Smooth muscle cell (in vitro differentiated cells): ENCODE measurements around the gene ZBTB34. TPM values are rescaled to one million over a fixed set of nuclear protein-coding genes. Genes with fewer than 3 reads are reported as not detected.

Source experiments
- DNase-seq: peaks from one replicate; lab custom pipeline; 2025; ENCODE audit not compliant: unreplicated experiment; lab: John Stamatoyannopoulos, UW
- H2AFZ ChIP-seq: fragments of 200-600 bp; sonication (generic); 2 replicates; pipeline ENCODE4 v1.6.0; 2016; ENCODE audit warnings: antibody characterized with exemption, low read depth, mild to moderate bottlenecking
- H3F3A ChIP-seq: fragments of 200-600 bp; sonication (generic); 2 replicates; pipeline ENCODE4 v1.6.0; 2017; ENCODE audit warnings: antibody characterized with exemption, low read depth
- H3K27ac ChIP-seq: fragments of 200-600 bp; sonication (generic); 2 replicates; pipeline ENCODE4 v1.5.1; 2016; ENCODE audit warnings: low read depth, mild to moderate bottlenecking
- H3K27me3 ChIP-seq: fragments of 200-600 bp; sonication (generic); 2 replicates; pipeline ENCODE4 v1.6.1; 2016; ENCODE audit warnings: low read depth, mild to moderate bottlenecking
- H3K36me3 ChIP-seq: fragments of 200-600 bp; sonication (generic); 2 replicates; pipeline ENCODE4 v1.5.1; 2016; ENCODE audit warnings: low read depth
- H3K4me1 ChIP-seq: fragments of 200-600 bp; sonication (generic); 2 replicates; pipeline ENCODE4 v1.5.1; 2016; ENCODE audit warnings: low read depth
- H3K4me2 ChIP-seq: fragments of 200-600 bp; sonication (generic); 2 replicates; pipeline ENCODE4 v1.6.0; 2016; ENCODE audit warnings: mild to moderate bottlenecking
- H3K4me3 ChIP-seq: fragments of 200-600 bp; sonication (generic); 2 replicates; pipeline ENCODE4 v1.5.1; 2016; ENCODE audit warnings: mild to moderate bottlenecking
- H3K79me2 ChIP-seq: fragments of 200-600 bp; sonication (generic); 2 replicates; pipeline ENCODE4 v1.6.0; 2016; ENCODE audit warnings: low read depth, mild to moderate bottlenecking
- H3K9ac ChIP-seq: fragments of 200-600 bp; sonication (generic); 2 replicates; pipeline ENCODE4 v1.6.0; 2016; ENCODE audit warnings: low read depth
- H3K9me3 ChIP-seq: fragments of 200-600 bp; sonication (generic); replicated peaks from 2 replicates; pipeline ENCODE4 v1.5.1; 2016; ENCODE audit warnings: low read depth
- H4K20me1 ChIP-seq: fragments of 200-600 bp; sonication (generic); 2 replicates; pipeline ENCODE4 v1.6.0; 2016; ENCODE audit warnings: low read depth
- CTCF ChIP-seq: fragments of 200-600 bp; sonication (generic); IDR thresholded peaks from 2 replicates; pipeline ENCODE4 v1.5.1; 2017; ENCODE audit warnings: borderline replicate concordance, mild to moderate bottlenecking, antibody characterized with exemption; ENCODE audit not compliant: insufficient read depth, poor library complexity, severe bottlenecking
- WGBS: methylation state at CpG from one replicate; pipeline ENCODE4 v1.1.7; 2016; ENCODE audit warnings: low lambda C conversion rate; 5-methylcytosine and 5-hydroxymethylcytosine counted together
- polyA plus RNA-seq: library from polyadenylated mRNA; unstranded; fragments of >200 nt; fragmentation: Nextera tagmentation; extraction: Ambion mirVana; gene quantifications from 2 replicates; pipeline ENCODE4 v1.2.1, GENCODE V29; 2016
- total RNA-seq: library from RNA; depleted of rRNA; stranded (reverse); fragments of >200 nt; gene quantifications from 2 replicates; pipeline ENCODE4 v1.2.3, GENCODE V29; 2014

Gene ZBTB34
- total and polyA plus RNA-seq, 2 experiments from 2014 or later, result 6.3 to 17.8 TPM

GRCh38 chr9:126838055-126838811 lies 22.2 kb upstream of the ZBTB34 start:
- 88% methylated on average over 6 of the region's 7 CpGs for WGBS
- Histone ChIP-seq H3K9me3 (no peaks in the 10 kb centered on the region), H3K4me1 (no peaks in the 10 kb centered on the region), H4K20me1 (peaks cover 70% of the 10 kb centered on the region), H3K79me2 (peaks cover 13% of the 10 kb centered on the region), H3K36me3 (no peaks in the 10 kb centered on the region), H3K4me3 (no peak overlapping the region), H3K27ac (no peak overlapping the region), H2AFZ (no peak overlapping the region), H3K9ac (no peak overlapping the region), H3K4me2 (no peak overlapping the region), H3F3A (no peaks in the 10 kb centered on the region), H3K27me3 (no peaks in the 10 kb centered on the region)
- TF ChIP-seq CTCF, result no peak
- no peak for DNase-seq

GRCh38 chr9:126838895-126839294 lies 21.5 kb upstream of the ZBTB34 start:
- no peak overlapping the region for H3K4me2 ChIP-seq
- no peak for TF ChIP-seq CTCF
- H3K36me3 ChIP-seq, result no peaks in the 10 kb centered on the region
- H2AFZ ChIP-seq, result no peak overlapping the region
- H3K27me3 ChIP-seq, result no peaks in the 10 kb centered on the region
- peaks cover 64% of the 10 kb centered on the region for H4K20me1 ChIP-seq
- H3K4me3 ChIP-seq, result no peak overlapping the region
- H3K4me1 ChIP-seq, result no peaks in the 10 kb centered on the region
- H3K9ac ChIP-seq, result no peak overlapping the region
- WGBS, result 97% methylated on average over 12 of the region's 12 CpGs
- H3F3A ChIP-seq, result no peaks in the 10 kb centered on the region
- H3K9me3 ChIP-seq, result no peaks in the 10 kb centered on the region
- H3K27ac ChIP-seq, result no peak overlapping the region
- no peak for DNase-seq
- peaks cover 13% of the 10 kb centered on the region for H3K79me2 ChIP-seq

DNA sequence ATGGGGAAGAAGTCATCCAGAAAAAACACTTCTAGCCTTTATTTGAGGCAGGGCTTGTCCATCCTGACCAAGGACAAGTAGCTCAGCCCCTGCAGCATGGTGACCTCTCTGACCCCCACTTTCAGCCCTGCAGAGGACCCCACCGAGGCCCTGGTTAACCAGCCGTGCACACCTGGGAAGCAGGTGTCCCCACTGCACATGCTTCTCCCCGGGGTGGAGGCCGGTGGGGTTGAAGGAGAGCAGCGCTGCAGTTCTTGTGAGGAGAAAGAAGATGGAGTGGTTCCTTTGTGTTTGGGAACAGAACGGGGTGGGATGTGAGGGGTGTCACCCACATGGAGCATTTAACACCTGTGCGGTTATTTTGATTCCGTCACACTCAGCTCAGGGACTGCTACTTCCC lies 21.1 kb upstream of the ZBTB34 start:
- Histone ChIP-seq H3K4me3 (no peak overlapping the region), H3K27me3 (no peaks in the 10 kb centered on the region), H3K4me2 (no peak overlapping the region), H3K79me2 (peaks cover 9% of the 10 kb centered on the region), H2AFZ (no peak overlapping the region), H3K36me3 (no peaks in the 10 kb centered on the region), H3K9me3 (no peaks in the 10 kb centered on the region), H3K4me1 (no peaks in the 10 kb centered on the region), H3K27ac (no peak overlapping the region), H3K9ac (no peak overlapping the region), H3F3A (no peaks in the 10 kb centered on the region), H4K20me1 (peaks cover 60% of the 10 kb centered on the region)
- WGBS, result over 99% methylated on average over 8 of the region's 8 CpGs
- no peak for DNase-seq
- TF ChIP-seq CTCF, result no peak

- no peaks in the 10 kb centered on the region for H3K4me1 ChIP-seq
- no peaks in the 10 kb centered on the region for H3K79me2 ChIP-seq
- H3K9me3 ChIP-seq, result no peaks in the 10 kb centered on the region
- H3K36me3 ChIP-seq, result no peaks in the 10 kb centered on the region
- no peak overlapping the region for H3K9ac ChIP-seq
- H3K27ac ChIP-seq, result no peak overlapping the region
- no peak for DNase-seq
- H3K4me2 ChIP-seq, result no peak overlapping the region
- WGBS, result 93% methylated on average over 13 of the region's 13 CpGs
- no peaks in the 10 kb centered on the region for H3F3A ChIP-seq
- H3K27me3 ChIP-seq, result no peaks in the 10 kb centered on the region
- H3K4me3 ChIP-seq, result no peak overlapping the region
- no peak overlapping the region for H2AFZ ChIP-seq
- peaks cover 32% of the 10 kb centered on the region for H4K20me1 ChIP-seq
- TF ChIP-seq CTCF, result no peak
Observed at GRCh38 chr9:126842220-126842842, 18.1 kb upstream of the ZBTB34 start.
